Stimulated activated CD8-positive, alpha-beta memory T cell treated with anti-CD3 and anti-CD28 coated beads, Interleukin-15, amount 100 ng/mL, for 24 hours (primary cell): ENCODE measurements around the gene SLC22A15.
"Not testable (repeated sequence)": the region's sequence is repeated elsewhere in the genome, so short reads cannot be mapped to it uniquely, and the experiment has no call there.

Source experiments
- DNase-seq: peaks from one replicate; pipeline ENCODE4 v3.0.0-alpha.2; 2020; ENCODE audit warnings: low read depth

The SLC22A15 gene

GRCh38 chr1:116033322-116033721, 57.0 kb downstream of the SLC22A15 start:
- DNase-seq: no peak

GRCh38 chr1:116036255-116036654, 59.9 kb downstream of the SLC22A15 start:
- no peak for DNase-seq

GRCh38 chr1:116038679-116039078, 62.4 kb downstream of the SLC22A15 start:
- DNase-seq: no peak

GRCh38 chr1:116044071-116044470, 67.8 kb downstream of the SLC22A15 start:
- no peak for DNase-seq

- DNase-seq: not testable (repeated sequence)
These were observed 70.6 kb downstream of the SLC22A15 start for GRCh38 chr1:116046933-116047332.

GRCh38 chr1:116051896-116052295, 75.6 kb downstream of the SLC22A15 start:
- not testable (repeated sequence) for DNase-seq

GRCh38 chr1:116062201-116062600, 85.9 kb downstream of the SLC22A15 start:
- no peak for DNase-seq

- no peak for DNase-seq
These were observed 88.3 kb downstream of the SLC22A15 start for GRCh38 chr1:116064616-116065015.

GRCh38 chr1:116066868-116067565, 90.7 kb downstream of the SLC22A15 start:
- DNase-seq: no peak

GRCh38 chr1:116067566-116067890, 91.2 kb downstream of the SLC22A15 start:
- DNase-seq: no peak

GRCh38 chr1:116075575-116075974, 99.3 kb downstream of the SLC22A15 start:
- DNase-seq: no peak

GRCh38 chr1:116075990-116076389, 99.7 kb downstream of the SLC22A15 start:
- no peak for DNase-seq

GRCh38 chr1:116076831-116077230, 100.5 kb downstream of the SLC22A15 start:
- DNase-seq: no peak

GRCh38 chr1:116078699-116079223, 102.4 kb downstream of the SLC22A15 start:
- no peak for DNase-seq

- DNase-seq: no peak
These were observed 111.3 kb downstream of the SLC22A15 start for GRCh38 chr1:116087628-116088027.

- no peak for DNase-seq
These were observed 113.6 kb downstream of the SLC22A15 start for GRCh38 chr1:116089870-116090269.

- DNase-seq: no peak
These were observed 114.8 kb downstream of the SLC22A15 start for GRCh38 chr1:116091083-116091482.

GRCh38 chr1:116092752-116093489, 116.6 kb downstream of the SLC22A15 start:
- DNase-seq: no peak

- DNase-seq: no peak
These were observed 118.7 kb downstream of the SLC22A15 start for GRCh38 chr1:116095027-116095426.

GRCh38 chr1:116096013-116096618, 119.8 kb downstream of the SLC22A15 start:
- DNase-seq: no peak

GRCh38 chr1:116097626-116098025, 121.3 kb downstream of the SLC22A15 start:
- DNase-seq: no peak

- DNase-seq: no peak
These were observed 123.1 kb downstream of the SLC22A15 start for GRCh38 chr1:116099379-116099778.

GRCh38 chr1:116099919-116100318, 123.6 kb downstream of the SLC22A15 start:
- DNase-seq: no peak
